Activated CD8-positive, alpha-beta memory T cell treated with anti-CD3 and anti-CD28 coated beads, Interleukin-2, amount 50 U/mL, for 1 hour (primary cell): ENCODE measurements around the gene NACC2.

Experiments used
- DNase-seq: peaks from one replicate; pipeline ENCODE4 v3.0.0-alpha.2; 2020; ENCODE audit errors: extremely low read depth

Gene NACC2

GRCh38 chr9:135994501-135995192, 100.4 kb downstream of the NACC2 start:
- DNase-seq = no peak

GRCh38 chr9:135993765-135994500, 101.2 kb downstream of the NACC2 start:
- DNase-seq = no peak

GRCh38 chr9:135993409-135993742, 101.7 kb downstream of the NACC2 start:
- DNase-seq = no peak

- DNase-seq = no peak
Measured at GRCh38 chr9:135992486-135993408, 102.3 kb downstream of the NACC2 start.

- DNase-seq = no peak
Measured at GRCh38 chr9:135991771-135992170, 103.3 kb downstream of the NACC2 start.

GRCh38 chr9:135990468-135991429, 104.3 kb downstream of the NACC2 start:
- DNase-seq = peak; percentile 23

GRCh38 chr9:135989722-135990467, 105.2 kb downstream of the NACC2 start:
- no peak for DNase-seq

GRCh38 chr9:135989157-135989556, 105.9 kb downstream of the NACC2 start:
- no peak for DNase-seq

- DNase-seq = no peak
Measured at GRCh38 chr9:135988493-135988892, 106.6 kb downstream of the NACC2 start.

GRCh38 chr9:135987838-135988404, 107.2 kb downstream of the NACC2 start:
- DNase-seq = no peak

GRCh38 chr9:135986605-135987004, 108.5 kb downstream of the NACC2 start:
- DNase-seq = no peak

- DNase-seq = no peak
Measured at GRCh38 chr9:135985889-135986288, 109.2 kb downstream of the NACC2 start.

- no peak for DNase-seq
Measured at GRCh38 chr9:135985459-135985774, 109.7 kb downstream of the NACC2 start.

- DNase-seq = no peak
Measured at GRCh38 chr9:135984072-135984710, 110.9 kb downstream of the NACC2 start.

GRCh38 chr9:135983208-135984071, 111.6 kb downstream of the NACC2 start:
- no peak for DNase-seq

- no peak for DNase-seq
Measured at GRCh38 chr9:135982499-135983207, 112.4 kb downstream of the NACC2 start.

GRCh38 chr9:135980926-135981630, 114.0 kb downstream of the NACC2 start:
- no peak for DNase-seq
